SU-DHL-6 (cell line): Measurements from ENCODE around the gene AADACL3.

Source experiments
- CTCF ChIP-seq: fragments of 200-600 bp; sonication (generic); IDR thresholded peaks from one replicate; pipeline ENCODE4 v1.5.1; 2017; ENCODE audit warnings: antibody characterized with exemption, mild to moderate bottlenecking, low read length, moderate library complexity; ENCODE audit not compliant: insufficient read depth, poor library complexity, severe bottlenecking
- EZH2phosphoT487 ChIP-seq: fragments of 200-600 bp; sonication (generic), shearing (Covaris generic); conservative IDR thresholded peaks from 2 replicates; pipeline ENCODE4 v1.6.1; 2018; ENCODE audit warnings: mild to moderate bottlenecking, antibody characterized with exemption, low read length, moderate library complexity, mixed read lengths

GRCh38 chr1:12763479-12763878, 47.6 kb downstream of the AADACL3 start:
- no peak for TF ChIP-seq CTCF
- TF ChIP-seq EZH2phosphoT487, result no peak
